Measurements from ENCODE around the gene MZT1. TPM values are rescaled to one million over a fixed set of nuclear protein-coding genes. Genes with fewer than 3 reads are reported as not detected.
"Not testable (repeated sequence)": the region's sequence is repeated elsewhere in the genome, so short reads cannot be mapped to it uniquely, and the experiment has no call there.

MZT1 gene
- total RNA-seq, 1 experiment from 2014 or later: 9.8 TPM

DNA sequence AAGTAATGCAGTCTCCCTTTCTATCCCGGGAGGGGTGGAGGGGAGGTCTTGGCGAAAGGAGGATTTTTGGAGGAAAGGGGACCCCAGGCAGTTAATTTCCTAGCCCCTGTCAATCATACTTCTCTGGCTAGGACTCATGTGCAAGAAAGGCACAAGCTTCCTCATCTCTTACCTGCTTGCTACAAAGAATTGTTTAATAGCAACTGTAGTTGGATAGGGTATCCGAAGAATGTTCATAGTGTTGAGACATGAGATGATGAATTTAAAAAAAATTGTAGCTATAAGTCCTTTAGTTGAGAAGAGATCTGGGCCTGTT, 819 bp upstream of the MZT1 start:
- no TSS peak for BruUV-seq (replicated peaks)
- TF ChIP-seq, protein P1, sequence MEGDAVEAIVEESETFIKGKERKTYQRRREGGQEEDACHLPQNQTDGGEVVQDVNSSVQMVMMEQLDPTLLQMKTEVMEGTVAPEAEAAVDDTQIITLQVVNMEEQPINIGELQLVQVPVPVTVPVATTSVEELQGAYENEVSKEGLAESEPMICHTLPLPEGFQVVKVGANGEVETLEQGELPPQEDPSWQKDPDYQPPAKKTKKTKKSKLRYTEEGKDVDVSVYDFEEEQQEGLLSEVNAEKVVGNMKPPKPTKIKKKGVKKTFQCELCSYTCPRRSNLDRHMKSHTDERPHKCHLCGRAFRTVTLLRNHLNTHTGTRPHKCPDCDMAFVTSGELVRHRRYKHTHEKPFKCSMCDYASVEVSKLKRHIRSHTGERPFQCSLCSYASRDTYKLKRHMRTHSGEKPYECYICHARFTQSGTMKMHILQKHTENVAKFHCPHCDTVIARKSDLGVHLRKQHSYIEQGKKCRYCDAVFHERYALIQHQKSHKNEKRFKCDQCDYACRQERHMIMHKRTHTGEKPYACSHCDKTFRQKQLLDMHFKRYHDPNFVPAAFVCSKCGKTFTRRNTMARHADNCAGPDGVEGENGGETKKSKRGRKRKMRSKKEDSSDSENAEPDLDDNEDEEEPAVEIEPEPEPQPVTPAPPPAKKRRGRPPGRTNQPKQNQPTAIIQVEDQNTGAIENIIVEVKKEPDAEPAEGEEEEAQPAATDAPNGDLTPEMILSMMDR (IDR thresholded peaks at IDR 0.05): no peak
- no peak for TF ChIP-seq TCF7L2 (IDR thresholded peaks at IDR 0.05; ENCODE audit: low read depth, low read length)
- TF ChIP-seq SIN3A (IDR thresholded peaks at IDR 0.05; ENCODE audit: borderline replicate concordance, insufficient read depth, low read depth, low read length): no peak
- TF ChIP-seq, protein P2, sequence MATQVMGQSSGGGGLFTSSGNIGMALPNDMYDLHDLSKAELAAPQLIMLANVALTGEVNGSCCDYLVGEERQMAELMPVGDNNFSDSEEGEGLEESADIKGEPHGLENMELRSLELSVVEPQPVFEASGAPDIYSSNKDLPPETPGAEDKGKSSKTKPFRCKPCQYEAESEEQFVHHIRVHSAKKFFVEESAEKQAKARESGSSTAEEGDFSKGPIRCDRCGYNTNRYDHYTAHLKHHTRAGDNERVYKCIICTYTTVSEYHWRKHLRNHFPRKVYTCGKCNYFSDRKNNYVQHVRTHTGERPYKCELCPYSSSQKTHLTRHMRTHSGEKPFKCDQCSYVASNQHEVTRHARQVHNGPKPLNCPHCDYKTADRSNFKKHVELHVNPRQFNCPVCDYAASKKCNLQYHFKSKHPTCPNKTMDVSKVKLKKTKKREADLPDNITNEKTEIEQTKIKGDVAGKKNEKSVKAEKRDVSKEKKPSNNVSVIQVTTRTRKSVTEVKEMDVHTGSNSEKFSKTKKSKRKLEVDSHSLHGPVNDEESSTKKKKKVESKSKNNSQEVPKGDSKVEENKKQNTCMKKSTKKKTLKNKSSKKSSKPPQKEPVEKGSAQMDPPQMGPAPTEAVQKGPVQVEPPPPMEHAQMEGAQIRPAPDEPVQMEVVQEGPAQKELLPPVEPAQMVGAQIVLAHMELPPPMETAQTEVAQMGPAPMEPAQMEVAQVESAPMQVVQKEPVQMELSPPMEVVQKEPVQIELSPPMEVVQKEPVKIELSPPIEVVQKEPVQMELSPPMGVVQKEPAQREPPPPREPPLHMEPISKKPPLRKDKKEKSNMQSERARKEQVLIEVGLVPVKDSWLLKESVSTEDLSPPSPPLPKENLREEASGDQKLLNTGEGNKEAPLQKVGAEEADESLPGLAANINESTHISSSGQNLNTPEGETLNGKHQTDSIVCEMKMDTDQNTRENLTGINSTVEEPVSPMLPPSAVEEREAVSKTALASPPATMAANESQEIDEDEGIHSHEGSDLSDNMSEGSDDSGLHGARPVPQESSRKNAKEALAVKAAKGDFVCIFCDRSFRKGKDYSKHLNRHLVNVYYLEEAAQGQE (IDR thresholded peaks at IDR 0.05; ENCODE audit: insufficient read depth in 1 of 2, low read depth in 2 of 2, low read length in 1 of 2): no peak
- no peak for TF ChIP-seq POLR2AphosphoS5 (IDR thresholded peaks at IDR 0.05; ENCODE audit: low read depth, low read length)
- H3K27me3 ChIP-seq (ENCODE audit: control insufficient read depth, insufficient read depth, low read length): no peaks in the 10 kb centered on the region
- peaks cover 7% of the 10 kb centered on the region for H3K36me3 ChIP-seq (ENCODE audit: control insufficient read depth, insufficient read depth, low read length)
- no peak for ATAC-seq
- H3K4me3 ChIP-seq (ENCODE audit: low read depth in 2 of 2, low read length in 2 of 2): peak overlapping the region; percentile 84 to 92
- no peaks in the 10 kb centered on the region for H3K9me3 ChIP-seq (ENCODE audit: control insufficient read depth, insufficient read depth, low read depth, low read length)
- intact Hi-C loops (cut with micrococcal nuclease; ENCODE audit: unreplicated experiment) (no loop called here), in situ Hi-C loops (cut with HindIII; ENCODE audit: low pct_unique_long_range_greater_than_20kb, low sequenced_read_pairs) (no loop called here)
- no peaks in the 10 kb centered on the region; the same call in none of the 2 replicates for H3K4me1 ChIP-seq (ENCODE audit: control insufficient read depth, insufficient read depth, low read length)
- POLR2A ChIA-PET: no interaction called here
- peak overlapping the region; percentile 89 for H3K27ac ChIP-seq (ENCODE audit: low read length)
- CTCF ChIA-PET: no interaction called here
- no peak for DNase-seq (ENCODE audit: low read depth, low spot score)

DNA sequence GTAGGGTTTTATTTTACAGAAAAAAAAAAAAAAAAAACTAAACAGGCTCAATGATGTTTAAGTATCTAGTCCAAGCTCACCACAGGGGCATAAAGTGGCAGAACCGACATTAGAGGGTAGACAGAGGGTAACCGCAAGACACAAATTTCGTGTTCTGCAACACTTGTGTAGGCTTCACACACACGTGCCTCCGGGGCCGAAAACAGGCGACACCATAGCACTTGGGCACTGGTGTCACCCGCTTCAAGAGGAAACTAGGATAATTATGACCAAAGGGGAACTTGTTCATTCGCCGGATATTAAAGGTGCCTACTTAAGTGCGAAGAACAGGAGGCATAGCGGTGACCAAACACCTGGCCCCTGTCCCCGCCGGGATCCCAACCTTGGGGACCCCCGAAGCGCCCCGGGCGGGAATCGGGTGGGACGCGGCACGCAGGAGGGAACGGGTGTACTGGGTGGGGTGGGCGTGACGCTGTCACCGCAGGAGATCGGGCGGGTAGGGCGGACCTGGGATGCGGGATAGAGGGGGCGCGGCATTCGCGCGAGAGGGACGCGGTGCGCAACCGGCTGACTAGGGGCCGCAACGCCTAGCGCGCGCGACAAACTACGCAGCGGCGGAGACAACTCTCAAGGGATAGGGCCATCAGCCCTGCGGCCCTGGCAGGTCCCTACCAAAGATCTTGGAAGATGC, 558 bp downstream of the MZT1 start:
- H3K27ac ChIP-seq (ENCODE audit: low read length): peak overlapping the region; percentile 82
- no peaks in the 10 kb centered on the region for H3K9me3 ChIP-seq (ENCODE audit: control insufficient read depth, insufficient read depth, low read depth, low read length)
- H3K4me3 ChIP-seq (ENCODE audit: low read depth in 2 of 2, low read length in 2 of 2): peak overlapping the region; percentile 84 to 92
- CTCF ChIA-PET: no interaction called here
- in situ Hi-C loops (cut with HindIII; ENCODE audit: low pct_unique_long_range_greater_than_20kb, low sequenced_read_pairs) (no loop called here), intact Hi-C loops (cut with micrococcal nuclease; ENCODE audit: unreplicated experiment) (no loop called here)
- DNase-seq (ENCODE audit: low read depth, low spot score) (no peak), ATAC-seq (peak; percentile 82)
- POLR2A ChIA-PET: no interaction called here
- TF ChIP-seq SIN3A (IDR thresholded peaks at IDR 0.05; ENCODE audit: borderline replicate concordance, insufficient read depth, low read depth, low read length) (no peak), POLR2AphosphoS5 (IDR thresholded peaks at IDR 0.05; ENCODE audit: low read depth, low read length) (no peak), TCF7L2 (IDR thresholded peaks at IDR 0.05; ENCODE audit: low read depth, low read length) (no peak)
- TF ChIP-seq, protein P2 (IDR thresholded peaks at IDR 0.05; ENCODE audit: insufficient read depth in 1 of 2, low read depth in 2 of 2, low read length in 1 of 2): no peak
- TF ChIP-seq, protein P1 (IDR thresholded peaks at IDR 0.05): no peak
- no peaks in the 10 kb centered on the region; the same call in none of the 2 replicates for H3K4me1 ChIP-seq (ENCODE audit: control insufficient read depth, insufficient read depth, low read length)
- H3K27me3 ChIP-seq (ENCODE audit: control insufficient read depth, insufficient read depth, low read length): no peaks in the 10 kb centered on the region
- BruUV-seq (replicated peaks): no TSS peak
- peaks cover 5% of the 10 kb centered on the region for H3K36me3 ChIP-seq (ENCODE audit: control insufficient read depth, insufficient read depth, low read length)

DNA sequence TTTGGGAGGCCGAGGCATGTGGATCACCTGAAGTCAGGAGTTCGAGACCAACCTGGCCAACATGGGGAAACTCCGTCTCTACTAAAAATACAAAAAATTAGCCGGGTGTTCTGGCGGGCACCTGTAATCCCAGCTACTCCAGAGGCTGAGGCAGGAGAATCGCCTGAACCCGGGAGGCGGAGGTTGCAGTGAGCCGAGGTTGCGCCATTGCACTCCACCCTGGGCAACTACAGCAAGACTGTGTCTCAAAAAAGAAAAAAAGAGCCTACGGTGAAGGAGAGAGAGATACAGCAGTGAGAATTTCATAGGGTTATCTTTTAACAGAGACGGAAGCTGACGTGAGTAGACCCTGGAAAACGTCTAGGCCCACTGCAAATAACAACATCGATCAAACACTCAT, 1.2 kb downstream of the MZT1 start:
- POLR2A ChIA-PET; DNase-seq (ENCODE audit: low read depth, low spot score): not testable (repeated sequence)

More for the DNA sequence above, 1.2 kb downstream of the MZT1 start:
- H3K4me3 ChIP-seq (ENCODE audit: low read depth in 2 of 2, low read length in 2 of 2): peak overlapping the region; percentile 84 to 92
- peak overlapping the region; percentile 82 for H3K27ac ChIP-seq (ENCODE audit: low read length)
- ATAC-seq; intact Hi-C loops (cut with micrococcal nuclease; ENCODE audit: unreplicated experiment); H3K36me3 ChIP-seq (ENCODE audit: control insufficient read depth, insufficient read depth, low read length); H3K4me1 ChIP-seq (ENCODE audit: control insufficient read depth, insufficient read depth, low read length); in situ Hi-C loops (cut with HindIII; ENCODE audit: low pct_unique_long_range_greater_than_20kb, low sequenced_read_pairs); H3K27me3 ChIP-seq (ENCODE audit: control insufficient read depth, insufficient read depth, low read length); H3K9me3 ChIP-seq (ENCODE audit: control insufficient read depth, insufficient read depth, low read depth, low read length); CTCF ChIA-PET; BruUV-seq (replicated peaks): not testable (repeated sequence)

Data from Panc1 (cell line).